Uterus (tissue), 4 donors: Measurements from ENCODE around the gene MRPS18B. TPM values are rescaled to one million over a fixed set of nuclear protein-coding genes. Genes with fewer than 3 reads are reported as not detected.

Experiments
- DNase-seq, 2 donors: peaks; one replicate each; pipeline ENCODE4 v3.0.0-alpha.2; 2019 to 2020
- H3K27ac ChIP-seq, 2 donors: fragments of 200-600 bp; sonication (generic); 1 replicate in 1 of 2; 2 replicates in 1 of 2; pipeline ENCODE4 v1.5.1; 2016 to 2018
- H3K27me3 ChIP-seq, 2 donors: fragments of 200-600 bp; sonication (generic); one replicate each; pipeline ENCODE4 v1.5.1; 2018 to 2019; ENCODE audit warnings: control low read depth in 1 of 2
- H3K36me3 ChIP-seq, 2 donors: fragments of 200-600 bp; sonication (generic); one replicate each; pipeline ENCODE4 v1.5.1; 2019; ENCODE audit warnings: control low read depth in 1 of 2
- H3K4me1 ChIP-seq, 2 donors: fragments of 200-600 bp; sonication (generic); one replicate each; pipeline ENCODE4 v1.5.1; 2018 to 2019; ENCODE audit warnings: control low read depth in 1 of 2
- H3K4me3 ChIP-seq, 2 donors: fragments of 200-600 bp; sonication (generic); 1 replicate in 1 of 2; 2 replicates in 1 of 2; pipeline ENCODE4 v1.5.1; 2018 to 2019; ENCODE audit warnings: mild to moderate bottlenecking in 1 of 2
- H3K9me3 ChIP-seq, 2 donors: fragments of 200-600 bp; sonication (generic); one replicate each; pipeline ENCODE4 v1.5.1; 2019; ENCODE audit warnings: control low read depth in 1 of 2
- POLR2A ChIP-seq, 2 donors: fragments of 450-650 bp; IDR thresholded peaks; one replicate each; pipeline ENCODE4 v1.6.1; 2016; ENCODE audit warnings: antibody characterized with exemption in 2 of 2, mild to moderate bottlenecking in 1 of 2, moderate library complexity in 1 of 2
- intact Hi-C: fragments of 100-400 bp; cut with DNase I; formaldehyde crosslinking; loops from one replicate; pipeline ENCODE4 v1.15.1; 2023; ENCODE audit warnings: low total_unique reads
- total RNA-seq, 4 donors: library from RNA; depleted of rRNA in 3 of 4; stranded (reverse); fragments of >200 nt in 3 of 4; gene quantifications; one replicate each; pipeline versions ENCODE4 v1.1.0 to v1.2.4, GENCODE V29; 2014 to 2023
- TF ChIP-seq, protein P1 (sequence below), 4 experiments: fragments of 200-600 bp in 2 of 4; fragments of 450-650 bp in 2 of 4; sonication (generic) in 2 of 4; IDR thresholded peaks; one replicate each; pipeline ENCODE4 v1.5.1; 2016 to 2019; ENCODE audit warnings: antibody characterized with exemption in 4 of 4, mild to moderate bottlenecking in 2 of 4, moderate library complexity in 1 of 4
- donor health status: DM: yes; HTN: yes; CAD: no.

Gene MRPS18B
- total RNA-seq, 4 donors from 2014 or later: 15.1 to 45.5 (median 36.7) TPM

DNA sequence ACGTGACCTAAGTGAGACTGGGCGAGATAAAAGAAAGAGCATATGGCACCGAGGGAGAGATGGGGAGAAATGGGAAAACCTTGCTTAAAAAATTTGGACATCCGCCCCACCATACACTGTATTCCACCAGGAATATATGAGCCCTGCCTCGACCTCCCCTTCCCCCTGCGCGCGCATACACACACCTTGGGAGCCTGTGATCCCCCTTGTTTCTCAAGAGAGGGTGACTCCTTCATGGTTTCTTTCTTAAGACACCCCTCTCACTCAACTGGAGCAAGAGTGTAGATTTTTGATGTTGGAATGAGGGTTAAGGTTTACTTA is 45.9 kb upstream of the MRPS18B start:
- intact Hi-C loops: no loop called here
- H3K9me3 ChIP-seq: no peaks in the 10 kb centered on the region
- H3K27ac ChIP-seq: peak overlapping the region; percentile 91 to 93

DNA sequence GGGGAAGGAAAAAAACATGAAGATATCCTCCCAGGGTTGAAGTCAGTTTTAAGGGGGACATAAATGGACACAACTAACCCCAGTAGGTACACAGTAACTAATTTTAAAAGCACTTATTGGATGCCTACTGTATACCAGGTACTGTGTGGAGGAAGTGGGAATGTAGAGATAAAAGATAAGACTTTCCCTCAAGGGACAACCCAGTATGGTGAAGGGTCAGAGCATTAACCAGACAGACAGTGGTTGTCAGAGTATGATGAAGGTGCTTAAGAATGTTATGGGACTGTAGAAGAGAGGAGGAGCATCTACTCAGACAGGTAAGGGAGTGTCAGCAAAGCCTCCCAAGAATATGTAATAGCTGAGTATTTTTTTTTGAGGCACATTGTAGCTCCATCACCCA is 45.5 kb upstream of the MRPS18B start:
- Histone ChIP-seq H3K4me3 (peak overlapping the region; percentile 60 to 74), H3K27ac (peak overlapping the region; percentile 91 to 93), H3K27me3 (no peaks in the 10 kb centered on the region), H3K9me3 (no peaks in the 10 kb centered on the region), H3K36me3 (no peaks in the 10 kb centered on the region), H3K4me1 (peaks cover 4 to 8% of the 10 kb centered on the region in 2 donors)
- no peak for TF ChIP-seq POLR2A (IDR thresholded peaks at IDR 0.05)
- TF ChIP-seq, protein P1, sequence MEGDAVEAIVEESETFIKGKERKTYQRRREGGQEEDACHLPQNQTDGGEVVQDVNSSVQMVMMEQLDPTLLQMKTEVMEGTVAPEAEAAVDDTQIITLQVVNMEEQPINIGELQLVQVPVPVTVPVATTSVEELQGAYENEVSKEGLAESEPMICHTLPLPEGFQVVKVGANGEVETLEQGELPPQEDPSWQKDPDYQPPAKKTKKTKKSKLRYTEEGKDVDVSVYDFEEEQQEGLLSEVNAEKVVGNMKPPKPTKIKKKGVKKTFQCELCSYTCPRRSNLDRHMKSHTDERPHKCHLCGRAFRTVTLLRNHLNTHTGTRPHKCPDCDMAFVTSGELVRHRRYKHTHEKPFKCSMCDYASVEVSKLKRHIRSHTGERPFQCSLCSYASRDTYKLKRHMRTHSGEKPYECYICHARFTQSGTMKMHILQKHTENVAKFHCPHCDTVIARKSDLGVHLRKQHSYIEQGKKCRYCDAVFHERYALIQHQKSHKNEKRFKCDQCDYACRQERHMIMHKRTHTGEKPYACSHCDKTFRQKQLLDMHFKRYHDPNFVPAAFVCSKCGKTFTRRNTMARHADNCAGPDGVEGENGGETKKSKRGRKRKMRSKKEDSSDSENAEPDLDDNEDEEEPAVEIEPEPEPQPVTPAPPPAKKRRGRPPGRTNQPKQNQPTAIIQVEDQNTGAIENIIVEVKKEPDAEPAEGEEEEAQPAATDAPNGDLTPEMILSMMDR (IDR thresholded peaks at IDR 0.05): no peak
- intact Hi-C loops: no loop called here
- no peak for DNase-seq

More for the DNA sequence above, 45.9 kb upstream of the MRPS18B start:
- TF ChIP-seq, protein P1 (IDR thresholded peaks at IDR 0.05): no peak
- no peak for TF ChIP-seq POLR2A (IDR thresholded peaks at IDR 0.05)
- no peak for DNase-seq
- Histone ChIP-seq H3K4me3 (peak overlapping the region; percentile 60 to 74), H3K4me1 (peaks cover 4 to 8% of the 10 kb centered on the region in 2 donors), H3K36me3 (no peaks in the 10 kb centered on the region), H3K27me3 (no peaks in the 10 kb centered on the region)

DNA sequence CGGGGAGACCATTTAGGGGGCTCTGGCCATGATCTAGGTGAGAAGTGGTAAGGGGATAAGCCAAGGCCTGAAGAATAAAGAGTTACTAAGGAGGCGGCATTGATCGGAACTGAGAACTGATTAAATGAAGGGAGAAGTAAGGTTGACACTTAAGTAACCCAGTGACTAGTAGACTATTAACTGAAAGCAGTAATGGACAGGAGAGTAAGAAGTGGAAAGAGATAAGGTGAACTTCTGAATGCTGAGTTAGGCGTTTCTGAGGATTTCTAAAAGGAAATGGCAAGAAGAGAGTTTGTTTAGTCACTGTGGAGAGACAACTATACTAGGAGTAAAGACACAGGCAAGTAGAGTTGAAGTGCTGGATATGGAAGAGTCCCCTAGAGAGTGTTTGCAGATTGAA is 44.5 kb upstream of the MRPS18B start:
- peaks cover 4 to 8% of the 10 kb centered on the region in 2 donors for H3K4me1 ChIP-seq
- intact Hi-C loops: no loop called here

DNA sequence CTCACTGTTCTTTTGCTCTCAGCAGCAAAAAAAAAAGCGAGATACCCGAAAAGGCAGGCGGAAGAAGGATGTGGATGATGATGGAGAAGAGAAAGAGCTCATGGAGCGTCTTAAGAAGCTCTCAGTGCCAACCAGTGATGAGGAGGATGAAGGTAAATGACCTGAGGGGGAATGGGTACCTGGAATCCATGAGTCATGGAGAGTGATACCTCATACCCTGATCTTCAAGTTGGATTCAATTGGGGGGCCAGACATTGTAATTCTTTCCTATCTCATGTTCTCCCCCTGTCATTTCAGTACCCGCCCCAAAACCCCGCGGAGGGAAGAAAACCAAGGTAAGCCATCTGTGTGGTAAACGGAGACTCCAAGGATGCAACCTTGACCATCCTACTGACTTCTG is 39.6 kb upstream of the MRPS18B start:
- Histone ChIP-seq H3K9me3 (no peaks in the 10 kb centered on the region), H3K36me3 (no peaks in the 10 kb centered on the region), H3K4me1 (no peaks in the 10 kb centered on the region), H3K27ac (no peak overlapping the region), H3K4me3 (no peak overlapping the region), H3K27me3 (no peaks in the 10 kb centered on the region)
- TF ChIP-seq POLR2A (IDR thresholded peaks at IDR 0.05): no peak
- TF ChIP-seq, protein P1 (IDR thresholded peaks at IDR 0.05): no peak
- no peak for DNase-seq
- intact Hi-C loops: no loop called here

More for the DNA sequence above, 44.5 kb upstream of the MRPS18B start:
- Histone ChIP-seq H3K27ac (no peak overlapping the region), H3K4me3 (no peak overlapping the region), H3K27me3 (no peaks in the 10 kb centered on the region), H3K9me3 (no peaks in the 10 kb centered on the region), H3K36me3 (no peaks in the 10 kb centered on the region)
- DNase-seq: no peak
- TF ChIP-seq POLR2A (IDR thresholded peaks at IDR 0.05): no peak

DNA sequence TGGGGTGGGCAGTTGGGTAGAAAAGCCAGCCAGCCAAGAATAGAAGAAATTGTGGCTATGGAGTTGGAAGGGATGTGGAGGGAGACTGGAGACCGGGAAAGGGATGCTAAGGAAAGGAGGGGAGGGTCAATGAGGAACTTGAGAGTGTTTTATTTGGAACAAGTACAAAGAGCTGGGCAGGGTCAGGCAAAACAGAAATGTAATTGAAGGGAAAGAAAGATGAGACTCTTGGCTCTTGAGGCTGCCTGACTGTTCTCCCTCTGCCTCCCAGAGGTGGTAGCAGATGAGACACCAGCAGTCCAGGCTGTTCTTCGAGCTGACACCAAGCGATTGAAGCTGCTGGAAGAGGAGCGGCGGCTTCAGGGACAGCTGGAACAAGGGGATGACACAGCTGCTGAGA is 33.7 kb upstream of the MRPS18B start:
- no peak for DNase-seq
- H3K4me3 ChIP-seq: no peak overlapping the region
- TF ChIP-seq, protein P1 (IDR thresholded peaks at IDR 0.05): no peak
- TF ChIP-seq POLR2A (IDR thresholded peaks at IDR 0.05): no peak
- no peak overlapping the region for H3K27ac ChIP-seq
- H3K9me3 ChIP-seq: no peaks in the 10 kb centered on the region
- H3K36me3 ChIP-seq: no peaks in the 10 kb centered on the region
- intact Hi-C loops: no loop called here
- H3K27me3 ChIP-seq: no peaks in the 10 kb centered on the region
- no peaks in the 10 kb centered on the region for H3K4me1 ChIP-seq

DNA sequence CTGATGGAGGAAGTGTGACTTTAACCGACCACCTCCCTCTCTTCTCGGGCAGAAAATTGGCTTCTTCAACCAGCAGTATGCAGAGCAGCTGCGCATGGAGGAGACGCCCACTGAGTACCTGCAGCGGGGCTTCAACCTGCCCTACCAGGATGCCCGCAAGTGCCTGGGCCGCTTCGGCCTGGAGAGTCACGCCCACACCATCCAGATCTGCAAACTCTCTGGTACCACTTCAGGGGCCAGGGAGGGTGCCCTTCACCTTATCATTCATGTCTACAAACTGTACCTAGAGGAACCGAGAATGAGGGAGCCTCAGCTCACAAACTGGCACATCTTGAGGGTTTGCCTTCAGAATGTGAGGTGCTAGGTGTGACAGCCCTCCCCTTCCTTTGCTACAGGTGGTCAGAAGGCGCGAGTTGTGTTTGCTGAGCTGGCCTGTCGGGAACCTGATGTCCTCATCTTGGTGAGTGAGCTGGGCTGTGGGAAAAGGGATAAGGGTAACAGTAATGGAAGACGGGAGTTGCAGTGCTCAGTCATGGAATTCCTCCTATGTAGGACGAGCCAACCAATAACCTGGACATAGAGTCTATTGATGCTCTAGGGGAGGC is 27.8 kb upstream of the MRPS18B start:
- TF ChIP-seq, protein P1 (IDR thresholded peaks at IDR 0.05): no peak
- TF ChIP-seq POLR2A (IDR thresholded peaks at IDR 0.05): no peak
- Histone ChIP-seq H3K36me3 (no peaks in the 10 kb centered on the region), H3K4me1 (no peaks in the 10 kb centered on the region), H3K27ac (no peak overlapping the region), H3K4me3 (no peak overlapping the region), H3K9me3 (no peaks in the 10 kb centered on the region), H3K27me3 (no peaks in the 10 kb centered on the region)
- intact Hi-C loops: no loop called here
- no peak for DNase-seq
